ENCODE data around the gene VAT1L. TPM values are rescaled to one million over a fixed set of nuclear protein-coding genes. Genes with fewer than 3 reads are reported as not detected.

Gene VAT1L
- total RNA-seq, 1 donor = under 0.01 TPM

- no peaks in the 10 kb centered on the region for H3K4me1 ChIP-seq (ENCODE audit: insufficient read depth, low read length)
- DNase-seq (ENCODE audit: insufficient read length, low spot score, missing footprints) = no peak
- H3K27me3 ChIP-seq (ENCODE audit: insufficient read depth, low read length) = peaks cover 37% of the 10 kb centered on the region
- H3K4me3 ChIP-seq (ENCODE audit: insufficient read depth, low read length) = no peak overlapping the region
- H3K36me3 ChIP-seq (ENCODE audit: insufficient read depth, low read length) = no peaks in the 10 kb centered on the region
- H3K4me2 ChIP-seq (ENCODE audit: insufficient read depth, low read length) = no peak overlapping the region
- no peak overlapping the region for H3K27ac ChIP-seq (ENCODE audit: low read depth, low read length)
- TF ChIP-seq CTCF (IDR thresholded peaks at IDR 0.05; ENCODE audit: extremely low read depth, low read depth, low read length) = no peak
- H3K9me3 ChIP-seq (ENCODE audit: low read depth, low read length) = no peaks in the 10 kb centered on the region
- H3K79me2 ChIP-seq (ENCODE audit: insufficient read depth, low read length) = no peaks in the 10 kb centered on the region
- H2AFZ ChIP-seq (ENCODE audit: low read length) = no peak overlapping the region
- H4K20me1 ChIP-seq (ENCODE audit: insufficient read depth, low read length) = no peaks in the 10 kb centered on the region
These were observed 3.0 kb upstream of the VAT1L start for GRCh38 chr16:77785373-77785764.

GRCh38 chr16:77786186-77786847, 2.0 kb upstream of the VAT1L start:
- Histone ChIP-seq H3K4me2 (ENCODE audit: insufficient read depth, low read length) (no peak overlapping the region), H3K4me1 (ENCODE audit: insufficient read depth, low read length) (no peaks in the 10 kb centered on the region), H3K27me3 (ENCODE audit: insufficient read depth, low read length) (peaks cover 38% of the 10 kb centered on the region), H2AFZ (ENCODE audit: low read length) (no peak overlapping the region), H3K36me3 (ENCODE audit: insufficient read depth, low read length) (no peaks in the 10 kb centered on the region), H3K27ac (ENCODE audit: low read depth, low read length) (no peak overlapping the region), H3K79me2 (ENCODE audit: insufficient read depth, low read length) (no peaks in the 10 kb centered on the region), H3K4me3 (ENCODE audit: insufficient read depth, low read length) (no peak overlapping the region), H4K20me1 (ENCODE audit: insufficient read depth, low read length) (no peaks in the 10 kb centered on the region), H3K9me3 (ENCODE audit: low read depth, low read length) (no peaks in the 10 kb centered on the region)
- TF ChIP-seq CTCF (IDR thresholded peaks at IDR 0.05; ENCODE audit: extremely low read depth, low read depth, low read length) = no peak
- DNase-seq (ENCODE audit: insufficient read length, low spot score, missing footprints) = no peak

GRCh38 chr16:77787452-77787851, 912 bp upstream of the VAT1L start:
- Histone ChIP-seq H3K79me2 (ENCODE audit: insufficient read depth, low read length) (no peaks in the 10 kb centered on the region), H3K4me1 (ENCODE audit: insufficient read depth, low read length) (no peaks in the 10 kb centered on the region), H3K4me2 (ENCODE audit: insufficient read depth, low read length) (no peak overlapping the region), H2AFZ (ENCODE audit: low read length) (no peak overlapping the region), H3K4me3 (ENCODE audit: insufficient read depth, low read length) (no peak overlapping the region), H3K27ac (ENCODE audit: low read depth, low read length) (no peak overlapping the region), H4K20me1 (ENCODE audit: insufficient read depth, low read length) (no peaks in the 10 kb centered on the region), H3K27me3 (ENCODE audit: insufficient read depth, low read length) (peaks cover 38% of the 10 kb centered on the region), H3K36me3 (ENCODE audit: insufficient read depth, low read length) (no peaks in the 10 kb centered on the region), H3K9me3 (ENCODE audit: low read depth, low read length) (no peaks in the 10 kb centered on the region)
- DNase-seq (ENCODE audit: insufficient read length, low spot score, missing footprints) = no peak
- no peak for TF ChIP-seq CTCF (IDR thresholded peaks at IDR 0.05; ENCODE audit: extremely low read depth, low read depth, low read length)

GRCh38 chr16:77789085-77790008, 983 bp downstream of the VAT1L start:
- Histone ChIP-seq H4K20me1 (ENCODE audit: insufficient read depth, low read length) (no peaks in the 10 kb centered on the region), H3K9me3 (ENCODE audit: low read depth, low read length) (no peaks in the 10 kb centered on the region), H3K4me3 (ENCODE audit: insufficient read depth, low read length) (peak overlapping the region; percentile 58), H3K27ac (ENCODE audit: low read depth, low read length) (no peak overlapping the region), H3K27me3 (ENCODE audit: insufficient read depth, low read length) (peaks cover 38% of the 10 kb centered on the region), H3K36me3 (ENCODE audit: insufficient read depth, low read length) (no peaks in the 10 kb centered on the region), H3K4me1 (ENCODE audit: insufficient read depth, low read length) (no peaks in the 10 kb centered on the region), H3K4me2 (ENCODE audit: insufficient read depth, low read length) (no peak overlapping the region), H2AFZ (ENCODE audit: low read length) (no peak overlapping the region), H3K79me2 (ENCODE audit: insufficient read depth, low read length) (no peaks in the 10 kb centered on the region)
- DNase-seq (ENCODE audit: insufficient read length, low spot score, missing footprints) = peak; percentile 50
- TF ChIP-seq CTCF (IDR thresholded peaks at IDR 0.05; ENCODE audit: extremely low read depth, low read depth, low read length) = no peak
